Measurements from ENCODE around the gene SLC26A3. TPM values are rescaled to one million over a fixed set of nuclear protein-coding genes. Genes with fewer than 3 reads are reported as not detected.
A peak's percentile ranks its signal among the peaks of the same experiment; 100 is the strongest.

Gene SLC26A3
- total RNA-seq, 4 donors from 2014 or later: 1.5 to 2.3 TPM; not detected in 2

DNA sequence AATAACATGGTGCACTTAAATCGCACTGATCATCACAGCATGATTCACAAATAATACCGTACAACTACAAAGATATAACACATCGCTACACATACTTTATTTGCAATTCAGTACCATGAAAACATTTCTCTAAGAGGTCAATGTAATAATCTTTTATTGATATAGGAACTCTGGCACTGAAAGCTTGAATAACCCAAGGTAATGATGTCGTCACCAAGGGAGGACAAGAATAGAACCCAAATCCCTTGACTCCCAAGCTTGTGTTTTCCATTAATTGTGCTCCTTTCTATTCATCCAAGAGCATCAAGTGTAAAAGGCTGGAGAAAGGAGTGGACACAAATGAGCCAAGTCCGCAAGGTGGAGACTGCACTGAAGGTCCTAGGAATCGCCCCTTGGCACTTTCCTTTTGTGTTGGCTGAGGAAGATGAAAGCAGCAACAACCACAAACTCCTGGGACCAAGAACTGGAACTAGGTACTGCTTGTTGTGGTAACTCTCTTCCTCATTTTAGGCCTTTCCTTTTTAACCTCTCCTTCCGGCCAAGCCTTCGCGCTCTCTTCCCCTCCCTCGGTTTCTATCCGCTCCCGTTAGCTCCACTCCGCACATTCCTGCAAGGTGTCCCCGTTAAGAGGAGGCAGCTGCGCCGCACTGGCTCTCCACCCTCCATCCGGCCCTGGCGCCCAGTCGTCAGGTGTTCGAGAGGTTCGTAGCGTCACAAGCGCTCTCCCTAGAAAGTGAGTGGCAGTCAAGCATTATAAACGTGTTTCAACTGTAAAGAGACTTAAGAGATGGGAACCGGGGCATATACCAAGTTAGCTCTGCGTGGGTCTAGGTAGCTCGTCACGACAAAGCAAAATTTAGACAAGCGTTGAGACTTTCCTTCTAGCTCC, 60.1 kb downstream of the SLC26A3 start:
- Histone ChIP-seq H3K4me1 (peaks cover 41% of the 10 kb centered on the region), H3K4me3 (peak overlapping the region; percentile 86), H3K9me3 (no peaks in the 10 kb centered on the region), H3K27me3 (no peaks in the 10 kb centered on the region), H3K27ac (peak overlapping the region; percentile 98), H3K36me3 (no peaks in the 10 kb centered on the region)
- DNase-seq (ENCODE audit: low spot score in 2 of 2): peak; percentile 76 to 82
- WGBS: 16% methylated on average over 29 of the region's 29 CpGs
- TF ChIP-seq, protein P1, sequence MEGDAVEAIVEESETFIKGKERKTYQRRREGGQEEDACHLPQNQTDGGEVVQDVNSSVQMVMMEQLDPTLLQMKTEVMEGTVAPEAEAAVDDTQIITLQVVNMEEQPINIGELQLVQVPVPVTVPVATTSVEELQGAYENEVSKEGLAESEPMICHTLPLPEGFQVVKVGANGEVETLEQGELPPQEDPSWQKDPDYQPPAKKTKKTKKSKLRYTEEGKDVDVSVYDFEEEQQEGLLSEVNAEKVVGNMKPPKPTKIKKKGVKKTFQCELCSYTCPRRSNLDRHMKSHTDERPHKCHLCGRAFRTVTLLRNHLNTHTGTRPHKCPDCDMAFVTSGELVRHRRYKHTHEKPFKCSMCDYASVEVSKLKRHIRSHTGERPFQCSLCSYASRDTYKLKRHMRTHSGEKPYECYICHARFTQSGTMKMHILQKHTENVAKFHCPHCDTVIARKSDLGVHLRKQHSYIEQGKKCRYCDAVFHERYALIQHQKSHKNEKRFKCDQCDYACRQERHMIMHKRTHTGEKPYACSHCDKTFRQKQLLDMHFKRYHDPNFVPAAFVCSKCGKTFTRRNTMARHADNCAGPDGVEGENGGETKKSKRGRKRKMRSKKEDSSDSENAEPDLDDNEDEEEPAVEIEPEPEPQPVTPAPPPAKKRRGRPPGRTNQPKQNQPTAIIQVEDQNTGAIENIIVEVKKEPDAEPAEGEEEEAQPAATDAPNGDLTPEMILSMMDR (IDR thresholded peaks at IDR 0.05): no peak
- TF ChIP-seq POLR2A (IDR thresholded peaks at IDR 0.05) (no peak), POLR2AphosphoS5 (IDR thresholded peaks at IDR 0.05) (no peak), EP300 (IDR thresholded peaks at IDR 0.05) (no peak)

DNA sequence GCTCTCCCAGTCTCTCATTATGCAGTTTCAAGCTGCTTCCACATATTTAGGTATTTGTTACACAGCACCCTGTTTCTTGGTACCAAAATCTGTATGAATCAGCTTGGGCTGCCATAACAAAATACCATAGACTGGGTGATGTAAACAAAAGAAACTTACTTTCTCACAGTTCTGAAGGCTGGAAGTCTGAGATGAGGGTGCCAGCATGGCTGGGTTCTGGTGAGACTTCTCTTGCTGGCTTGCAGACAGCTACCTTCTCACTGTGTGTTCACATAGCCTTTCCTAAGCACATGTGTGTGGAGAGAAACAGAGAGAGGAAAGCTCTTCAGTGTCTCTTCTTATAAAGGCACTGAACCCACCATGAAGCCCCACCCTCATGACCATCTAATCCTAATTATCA, 74.7 kb downstream of the SLC26A3 start:
- Histone ChIP-seq H3K9me3 (no peaks in the 10 kb centered on the region), H3K27ac (no peak overlapping the region), H3K36me3 (no peaks in the 10 kb centered on the region), H3K4me1 (no peaks in the 10 kb centered on the region), H3K4me3 (no peak overlapping the region), H3K27me3 (peaks cover 4% of the 10 kb centered on the region)
- DNase-seq (ENCODE audit: low spot score in 2 of 2): no peak
- TF ChIP-seq EP300 (IDR thresholded peaks at IDR 0.05): no peak
- TF ChIP-seq POLR2AphosphoS5 (IDR thresholded peaks at IDR 0.05): no peak
- TF ChIP-seq, protein P1 (IDR thresholded peaks at IDR 0.05): no peak
- no peak for TF ChIP-seq POLR2A (IDR thresholded peaks at IDR 0.05)

DNA sequence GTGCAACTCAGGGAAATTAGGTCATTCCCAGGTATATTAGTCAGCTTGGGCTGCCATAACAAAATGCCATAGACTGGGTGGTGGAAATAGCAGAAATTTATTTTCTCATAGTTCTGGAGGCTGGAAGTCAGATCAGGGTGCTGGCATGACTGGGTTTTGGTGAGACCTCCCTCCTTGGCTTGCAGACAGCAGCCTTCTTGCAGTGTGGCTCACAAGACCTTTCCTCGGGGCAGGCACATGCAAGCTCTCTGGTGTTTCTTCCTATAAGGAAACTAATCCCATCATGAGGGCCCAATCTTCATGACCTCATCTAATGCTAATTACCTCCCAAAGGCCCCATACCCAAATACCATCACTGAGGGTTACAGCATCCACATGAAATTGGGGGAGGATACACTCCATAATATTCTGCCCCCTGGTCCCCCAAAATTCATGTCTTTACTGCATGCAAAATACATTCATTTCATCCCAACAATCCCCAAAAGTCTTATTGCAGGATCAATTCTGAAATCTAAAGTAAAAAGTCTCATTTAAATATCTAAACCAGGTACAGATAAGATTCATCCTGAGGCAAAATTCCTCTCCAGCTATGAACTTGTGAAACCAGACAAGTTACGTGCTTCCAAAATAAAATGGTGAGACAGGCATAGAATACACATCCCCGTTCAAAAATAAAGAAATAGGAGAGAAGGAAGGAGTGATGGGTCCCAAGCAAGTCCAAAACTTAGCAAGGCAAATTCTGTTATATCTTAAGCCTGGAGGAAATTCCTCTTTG, 76.5 kb downstream of the SLC26A3 start:
- Histone ChIP-seq H3K36me3 (no peaks in the 10 kb centered on the region), H3K27ac (no peak overlapping the region), H3K9me3 (no peaks in the 10 kb centered on the region), H3K27me3 (peaks cover 4% of the 10 kb centered on the region), H3K4me1 (no peaks in the 10 kb centered on the region), H3K4me3 (no peak overlapping the region)
- TF ChIP-seq POLR2AphosphoS5 (IDR thresholded peaks at IDR 0.05) (no peak), EP300 (IDR thresholded peaks at IDR 0.05) (no peak), POLR2A (IDR thresholded peaks at IDR 0.05) (no peak)
- TF ChIP-seq, protein P1 (IDR thresholded peaks at IDR 0.05): no peak
- WGBS: 54% methylated on average over 3 of the region's 3 CpGs
- no peak for DNase-seq (ENCODE audit: low spot score in 2 of 2)

DNA sequence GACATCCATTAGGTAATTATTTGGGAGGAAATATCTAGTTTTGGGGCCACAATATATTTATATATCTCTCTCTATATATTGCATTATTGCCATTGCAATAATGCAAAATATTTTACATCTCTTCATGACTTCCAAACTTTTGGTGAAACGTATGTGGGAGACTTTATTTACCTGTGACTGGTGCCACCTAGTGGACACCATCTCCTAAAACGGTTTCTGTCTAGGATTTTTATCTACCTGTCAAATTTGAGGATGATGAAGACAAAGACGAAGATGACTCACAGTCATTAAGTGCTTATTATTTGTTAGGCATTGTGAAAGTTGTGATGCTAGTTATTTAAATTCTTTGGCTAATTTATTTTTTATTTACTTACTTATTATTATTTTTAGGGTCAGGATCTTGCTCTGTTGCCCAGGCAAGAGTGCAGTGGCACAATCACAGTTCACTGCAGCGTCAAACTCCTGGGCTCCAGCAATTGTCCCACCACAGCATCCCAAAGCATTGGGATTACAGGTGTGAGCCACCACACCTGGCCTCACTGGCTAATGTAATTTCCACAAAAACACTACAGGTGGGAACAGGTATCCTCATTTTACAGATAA, 77.8 kb downstream of the SLC26A3 start:
- no peak for DNase-seq (ENCODE audit: low spot score in 2 of 2)
- Histone ChIP-seq H3K4me1 (no peaks in the 10 kb centered on the region), H3K9me3 (no peaks in the 10 kb centered on the region), H3K4me3 (no peak overlapping the region), H3K27ac (no peak overlapping the region), H3K36me3 (no peaks in the 10 kb centered on the region), H3K27me3 (peaks cover 4% of the 10 kb centered on the region)
- no peak for TF ChIP-seq EP300 (IDR thresholded peaks at IDR 0.05)
- TF ChIP-seq, protein P1 (IDR thresholded peaks at IDR 0.05): peak; percentile 47 to 51
- WGBS: 26% methylated on average over 4 of the region's 4 CpGs

DNA sequence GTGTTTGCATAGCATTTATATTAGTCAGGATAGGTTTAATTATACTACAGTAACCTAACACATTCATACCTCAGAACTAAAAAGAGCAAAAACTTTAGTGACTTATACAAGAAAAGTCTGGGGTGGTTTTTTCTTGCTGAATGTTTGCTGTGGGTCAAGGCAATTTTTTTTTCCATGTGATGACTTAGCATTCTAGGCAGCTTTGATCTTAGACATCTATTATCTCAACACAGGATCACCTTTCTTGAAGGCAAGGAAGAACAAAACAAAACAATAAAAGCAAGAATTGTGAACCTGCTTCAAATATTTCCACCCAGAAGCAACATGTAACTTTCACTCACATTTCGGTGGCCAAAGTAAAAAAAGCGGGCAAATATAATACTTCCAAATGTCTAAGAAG, 79.8 kb downstream of the SLC26A3 start:
- Histone ChIP-seq H3K4me1 (no peaks in the 10 kb centered on the region), H3K36me3 (no peaks in the 10 kb centered on the region), H3K27me3 (peaks cover under 1% of the 10 kb centered on the region), H3K4me3 (no peak overlapping the region), H3K9me3 (no peaks in the 10 kb centered on the region), H3K27ac (no peak overlapping the region)
- 91% methylated on average over 2 of the region's 2 CpGs for WGBS
- no peak for DNase-seq (ENCODE audit: low spot score in 2 of 2)
- TF ChIP-seq POLR2AphosphoS5 (IDR thresholded peaks at IDR 0.05) (no peak), EP300 (IDR thresholded peaks at IDR 0.05) (no peak), POLR2A (IDR thresholded peaks at IDR 0.05) (no peak)
- TF ChIP-seq, protein P1 (IDR thresholded peaks at IDR 0.05): no peak
